ENCODE measurements around the gene TCF15.

Gene TCF15

GRCh38 chr20:641516-641875 is 31.4 kb upstream of the TCF15 start:
- no peak for DNase-seq

GRCh38 chr20:640674-641515 is 30.8 kb upstream of the TCF15 start:
- no peak for DNase-seq

GRCh38 chr20:638579-638978 is 28.5 kb upstream of the TCF15 start:
- no peak for DNase-seq

GRCh38 chr20:637559-637958 is 27.4 kb upstream of the TCF15 start:
- no peak for DNase-seq

- no peak for DNase-seq
Measured at GRCh38 chr20:635893-636338, 25.8 kb upstream of the TCF15 start.

- no peak for DNase-seq
Measured at GRCh38 chr20:635028-635892, 25.2 kb upstream of the TCF15 start.

GRCh38 chr20:634148-634925 is 24.2 kb upstream of the TCF15 start:
- no peak for DNase-seq

GRCh38 chr20:631101-631500 is 21.0 kb upstream of the TCF15 start:
- no peak for DNase-seq

- DNase-seq: no peak
Measured at GRCh38 chr20:626579-626978, 16.5 kb upstream of the TCF15 start.

GRCh38 chr20:625360-625932 is 15.3 kb upstream of the TCF15 start:
- DNase-seq: no peak

- no peak for DNase-seq
Measured at GRCh38 chr20:623704-624103, 13.6 kb upstream of the TCF15 start.

GRCh38 chr20:623021-623420 is 12.9 kb upstream of the TCF15 start:
- DNase-seq: no peak

- DNase-seq: no peak
Measured at GRCh38 chr20:622161-622560, 12.1 kb upstream of the TCF15 start.

GRCh38 chr20:621125-621756 is 11.1 kb upstream of the TCF15 start:
- no peak for DNase-seq

- DNase-seq: no peak
Measured at GRCh38 chr20:620246-620645, 10.1 kb upstream of the TCF15 start.

GRCh38 chr20:618980-619379 is 8.9 kb upstream of the TCF15 start:
- DNase-seq: no peak

GRCh38 chr20:617934-618690 is 8.0 kb upstream of the TCF15 start:
- no peak for DNase-seq

- no peak for DNase-seq
Measured at GRCh38 chr20:615514-615913, 5.4 kb upstream of the TCF15 start.

GRCh38 chr20:611843-612185 is 1.7 kb upstream of the TCF15 start:
- DNase-seq: no peak

- DNase-seq: no peak
Measured at GRCh38 chr20:611047-611842, 1.1 kb upstream of the TCF15 start.

Measured in stimulated activated CD4-positive, alpha-beta T cell treated with anti-CD3 and anti-CD28 coated beads, Interleukin-12 subunit alpha, Interleukin-12 subunit beta, amount 100 ng/mL, for 4 hours (primary cell).